Measurements from ENCODE around the gene COL4A1.

The COL4A1 gene

DNA sequence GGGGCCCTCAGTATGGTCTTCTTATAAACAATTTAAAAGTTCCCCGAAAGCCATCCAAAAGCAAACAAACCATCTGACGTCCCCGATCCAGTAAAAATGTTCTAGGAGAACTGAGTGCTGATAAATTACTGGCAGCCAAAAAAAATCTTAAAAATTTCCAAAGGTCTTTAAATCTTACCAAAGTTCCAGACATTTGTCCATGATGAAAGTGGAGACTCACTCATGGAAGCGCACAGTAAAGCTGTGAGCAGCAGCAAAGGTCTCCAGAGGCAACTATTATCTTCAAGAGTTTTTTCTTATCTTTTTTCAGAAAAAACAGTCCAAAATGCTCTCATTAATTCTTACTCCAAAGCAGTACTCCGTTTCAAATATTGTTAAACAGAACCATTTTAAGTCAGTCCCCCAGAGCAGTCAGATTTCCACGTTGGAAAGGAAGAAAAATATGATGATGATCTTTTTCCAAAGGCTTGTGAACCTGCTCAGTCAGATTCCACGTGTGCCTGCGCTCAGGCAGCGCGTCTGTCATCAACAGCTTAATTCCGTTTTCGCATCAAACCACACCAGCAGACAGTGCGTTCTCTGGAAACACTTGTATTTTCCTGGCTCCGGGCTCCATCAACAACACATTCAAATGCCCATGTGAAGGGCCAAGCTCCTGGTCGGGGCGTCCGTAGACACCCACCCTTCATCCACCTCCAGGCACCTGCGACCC, 85.4 kb downstream of the COL4A1 start:
- Histone ChIP-seq H3K36me3 (ENCODE audit: insufficient read depth, insufficient read length, low read length) (peaks cover 7% of the 10 kb centered on the region), H3K4me1 (ENCODE audit: insufficient read depth, insufficient read length) (peaks cover 1% of the 10 kb centered on the region), H3K27me3 (ENCODE audit: insufficient read depth, insufficient read length) (no peaks in the 10 kb centered on the region), H3K9me3 (ENCODE audit: insufficient read depth, low read length) (no peaks in the 10 kb centered on the region), H3K9ac (ENCODE audit: insufficient read length, low read depth) (no peak overlapping the region), H3K4me3 (ENCODE audit: insufficient read length, low read depth) (no peak overlapping the region)
- DNase-seq (ENCODE audit: low read depth, low spot score) = no peak
- TF ChIP-seq ZNF274 (IDR thresholded peaks at IDR 0.05; ENCODE audit: low read depth, low read length) (no peak), YY1 (IDR thresholded peaks at IDR 0.05; ENCODE audit: insufficient read depth, insufficient read length) (no peak), SUZ12 (IDR thresholded peaks at IDR 0.05; ENCODE audit: extremely low read depth, insufficient read depth, insufficient read length) (no peak)

DNA sequence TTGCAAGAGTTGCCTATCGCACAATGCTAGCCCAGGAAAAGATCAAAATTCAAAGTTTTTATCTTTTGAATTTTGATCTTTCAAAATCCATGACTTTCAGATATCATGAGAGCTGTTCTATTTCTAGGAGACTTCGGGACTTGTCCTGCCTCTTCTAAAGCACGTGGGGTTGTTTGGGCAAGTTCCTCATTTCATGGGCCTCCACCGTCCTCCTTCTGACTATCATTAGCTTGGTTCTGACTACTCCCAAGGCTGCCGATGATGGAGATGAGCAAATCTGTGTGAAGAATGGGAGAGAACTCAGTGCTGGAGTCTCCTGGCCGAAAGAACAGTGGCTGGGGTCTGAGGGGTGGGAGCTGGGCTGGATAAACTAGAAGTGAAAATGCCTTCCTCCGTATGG, 86.5 kb downstream of the COL4A1 start:
- TF ChIP-seq ZNF274 (IDR thresholded peaks at IDR 0.05; ENCODE audit: low read depth, low read length) (no peak), SUZ12 (IDR thresholded peaks at IDR 0.05; ENCODE audit: extremely low read depth, insufficient read depth, insufficient read length) (no peak), YY1 (IDR thresholded peaks at IDR 0.05; ENCODE audit: insufficient read depth, insufficient read length) (no peak)
- no peak overlapping the region for H3K4me3 ChIP-seq (ENCODE audit: insufficient read length, low read depth)
- H3K4me1 ChIP-seq (ENCODE audit: insufficient read depth, insufficient read length) = peaks cover 3% of the 10 kb centered on the region
- H3K27me3 ChIP-seq (ENCODE audit: insufficient read depth, insufficient read length) = no peaks in the 10 kb centered on the region
- H3K9me3 ChIP-seq (ENCODE audit: insufficient read depth, low read length) = no peaks in the 10 kb centered on the region
- DNase-seq (ENCODE audit: low read depth, low spot score) = no peak
- peaks cover 7% of the 10 kb centered on the region for H3K36me3 ChIP-seq (ENCODE audit: insufficient read depth, insufficient read length, low read length)
- no peak overlapping the region for H3K9ac ChIP-seq (ENCODE audit: insufficient read length, low read depth)

DNA sequence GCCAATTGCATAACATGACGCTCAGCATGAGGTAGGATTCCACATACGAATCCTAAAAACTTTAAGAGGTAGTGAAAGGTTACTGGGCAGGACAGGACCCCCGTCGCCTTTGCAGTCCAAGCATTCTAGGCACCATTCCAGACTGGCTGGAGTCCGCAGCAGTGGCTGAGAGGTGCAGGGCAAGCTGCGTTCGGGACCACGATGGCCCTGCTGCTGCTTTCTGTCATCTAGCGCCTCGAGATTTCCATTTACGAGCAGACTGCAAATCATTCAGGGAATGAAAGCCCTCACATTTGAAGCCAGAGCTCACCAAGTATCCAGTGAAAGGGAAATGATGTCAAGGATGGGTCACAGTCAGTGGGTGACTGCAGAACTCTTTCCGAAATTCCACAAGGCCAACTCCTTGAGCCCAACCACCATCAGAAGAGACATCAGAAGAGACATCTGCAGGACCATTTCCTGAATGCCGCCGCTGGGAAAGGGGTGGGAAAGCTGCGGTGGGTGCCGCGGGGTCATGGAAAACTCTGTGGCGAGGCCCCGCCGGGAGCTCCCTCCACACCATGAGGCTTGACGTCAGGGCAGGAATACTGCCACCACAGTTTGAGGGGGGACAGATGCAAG, 88.3 kb downstream of the COL4A1 start:
- no peak overlapping the region for H3K4me3 ChIP-seq (ENCODE audit: insufficient read length, low read depth)
- DNase-seq (ENCODE audit: low read depth, low spot score) = no peak
- H3K4me1 ChIP-seq (ENCODE audit: insufficient read depth, insufficient read length) = peaks cover 5% of the 10 kb centered on the region
- H3K36me3 ChIP-seq (ENCODE audit: insufficient read depth, insufficient read length, low read length) = peaks cover 7% of the 10 kb centered on the region
- TF ChIP-seq ZNF274 (IDR thresholded peaks at IDR 0.05; ENCODE audit: low read depth, low read length) = no peak
- TF ChIP-seq YY1 (IDR thresholded peaks at IDR 0.05; ENCODE audit: insufficient read depth, insufficient read length) = no peak
- TF ChIP-seq SUZ12 (IDR thresholded peaks at IDR 0.05; ENCODE audit: extremely low read depth, insufficient read depth, insufficient read length) = no peak
- H3K9me3 ChIP-seq (ENCODE audit: insufficient read depth, low read length) = no peaks in the 10 kb centered on the region
- H3K27me3 ChIP-seq (ENCODE audit: insufficient read depth, insufficient read length) = no peaks in the 10 kb centered on the region
- no peak overlapping the region for H3K9ac ChIP-seq (ENCODE audit: insufficient read length, low read depth)

DNA sequence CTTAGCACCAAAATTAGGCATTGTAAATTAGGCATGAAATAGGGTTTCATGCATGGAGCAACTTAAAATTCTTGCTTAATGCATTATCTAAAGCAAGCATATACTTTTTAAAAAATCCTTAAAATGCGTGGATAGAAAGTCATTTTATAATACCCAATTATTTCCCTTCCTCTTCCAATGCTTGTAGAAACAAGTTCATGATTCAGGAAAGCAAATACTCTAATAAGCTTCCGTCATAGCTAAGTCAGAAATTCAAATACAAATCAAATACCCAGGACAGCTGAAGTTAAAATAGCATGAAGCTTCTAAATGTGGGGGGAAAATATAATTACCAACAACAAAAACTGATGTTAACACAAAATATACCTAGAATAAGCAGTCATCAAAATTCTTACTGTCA, 89.1 kb downstream of the COL4A1 start:
- no peak overlapping the region for H3K4me3 ChIP-seq (ENCODE audit: insufficient read length, low read depth)
- no peak overlapping the region for H3K9ac ChIP-seq (ENCODE audit: insufficient read length, low read depth)
- peaks cover 12% of the 10 kb centered on the region for H3K36me3 ChIP-seq (ENCODE audit: insufficient read depth, insufficient read length, low read length)
- TF ChIP-seq SUZ12 (IDR thresholded peaks at IDR 0.05; ENCODE audit: extremely low read depth, insufficient read depth, insufficient read length) (no peak), YY1 (IDR thresholded peaks at IDR 0.05; ENCODE audit: insufficient read depth, insufficient read length) (no peak), ZNF274 (IDR thresholded peaks at IDR 0.05; ENCODE audit: low read depth, low read length) (no peak)
- no peaks in the 10 kb centered on the region for H3K27me3 ChIP-seq (ENCODE audit: insufficient read depth, insufficient read length)
- H3K9me3 ChIP-seq (ENCODE audit: insufficient read depth, low read length) = no peaks in the 10 kb centered on the region
- no peak for DNase-seq (ENCODE audit: low read depth, low spot score)
- H3K4me1 ChIP-seq (ENCODE audit: insufficient read depth, insufficient read length) = peaks cover 5% of the 10 kb centered on the region

DNA sequence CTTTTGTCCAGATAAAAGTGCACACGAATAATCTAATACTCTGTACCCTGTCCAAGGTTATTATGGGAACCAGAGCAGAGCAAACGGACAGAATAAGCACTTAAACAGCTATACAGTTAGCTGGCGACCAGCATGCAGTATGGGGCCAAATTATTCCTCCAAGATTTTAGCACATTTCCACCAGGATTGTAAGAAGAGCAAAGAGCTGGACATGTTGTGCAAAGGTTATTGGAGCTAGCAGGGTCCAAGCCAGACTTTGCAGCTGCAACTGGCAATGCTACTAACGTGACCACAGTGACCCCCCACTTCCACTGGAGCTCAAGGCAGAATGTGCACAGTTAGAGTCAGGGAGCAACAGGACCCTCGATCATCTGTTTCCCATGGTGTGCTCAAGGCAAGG, 89.9 kb downstream of the COL4A1 start:
- H3K4me1 ChIP-seq (ENCODE audit: insufficient read depth, insufficient read length) = peaks cover 5% of the 10 kb centered on the region
- H3K4me3 ChIP-seq (ENCODE audit: insufficient read length, low read depth) = no peak overlapping the region
- H3K36me3 ChIP-seq (ENCODE audit: insufficient read depth, insufficient read length, low read length) = peaks cover 19% of the 10 kb centered on the region
- H3K9me3 ChIP-seq (ENCODE audit: insufficient read depth, low read length) = no peaks in the 10 kb centered on the region
- no peak for TF ChIP-seq SUZ12 (IDR thresholded peaks at IDR 0.05; ENCODE audit: extremely low read depth, insufficient read depth, insufficient read length)
- TF ChIP-seq YY1 (IDR thresholded peaks at IDR 0.05; ENCODE audit: insufficient read depth, insufficient read length) = no peak
- no peak for TF ChIP-seq ZNF274 (IDR thresholded peaks at IDR 0.05; ENCODE audit: low read depth, low read length)
- H3K9ac ChIP-seq (ENCODE audit: insufficient read length, low read depth) = no peak overlapping the region
- no peaks in the 10 kb centered on the region for H3K27me3 ChIP-seq (ENCODE audit: insufficient read depth, insufficient read length)
- DNase-seq (ENCODE audit: low read depth, low spot score) = no peak

DNA sequence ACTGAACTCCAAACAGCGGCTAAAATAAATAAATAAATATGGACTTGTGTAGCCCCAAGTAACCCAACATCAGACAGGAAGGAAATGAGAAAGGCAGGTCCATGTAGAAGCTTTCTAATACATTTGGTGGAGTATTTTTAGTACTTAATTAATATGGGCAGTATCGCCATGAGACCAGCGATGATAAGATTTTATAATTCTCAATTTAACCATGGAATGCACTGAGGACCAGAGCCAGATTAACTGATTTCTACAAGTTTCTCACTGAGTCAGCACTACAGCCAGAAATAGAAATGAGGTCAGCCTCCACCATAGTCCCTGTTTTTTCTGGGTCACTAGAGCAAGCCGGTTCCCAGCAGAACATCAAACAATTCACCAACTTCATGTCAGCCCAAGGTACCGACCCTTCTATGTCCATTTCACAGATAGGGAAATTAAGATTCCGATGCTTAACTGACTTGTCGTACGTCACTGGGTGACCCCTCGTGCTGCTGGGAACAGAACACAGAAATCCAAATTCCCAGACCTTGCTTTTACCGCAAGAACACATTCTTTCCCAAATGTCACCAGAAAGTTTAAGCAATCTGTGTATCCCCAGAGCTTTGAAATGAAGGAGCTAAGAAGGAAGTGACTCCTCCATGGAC, 90.4 kb downstream of the COL4A1 start:
- DNase-seq (ENCODE audit: low read depth, low spot score) = no peak
- H3K27me3 ChIP-seq (ENCODE audit: insufficient read depth, insufficient read length) = no peaks in the 10 kb centered on the region
- TF ChIP-seq SUZ12 (IDR thresholded peaks at IDR 0.05; ENCODE audit: extremely low read depth, insufficient read depth, insufficient read length) (no peak), YY1 (IDR thresholded peaks at IDR 0.05; ENCODE audit: insufficient read depth, insufficient read length) (no peak), ZNF274 (IDR thresholded peaks at IDR 0.05; ENCODE audit: low read depth, low read length) (no peak)
- peaks cover 5% of the 10 kb centered on the region for H3K4me1 ChIP-seq (ENCODE audit: insufficient read depth, insufficient read length)
- H3K4me3 ChIP-seq (ENCODE audit: insufficient read length, low read depth) = no peak overlapping the region
- no peak overlapping the region for H3K9ac ChIP-seq (ENCODE audit: insufficient read length, low read depth)
- H3K9me3 ChIP-seq (ENCODE audit: insufficient read depth, low read length) = no peaks in the 10 kb centered on the region
- peaks cover 24% of the 10 kb centered on the region for H3K36me3 ChIP-seq (ENCODE audit: insufficient read depth, insufficient read length, low read length)

DNA sequence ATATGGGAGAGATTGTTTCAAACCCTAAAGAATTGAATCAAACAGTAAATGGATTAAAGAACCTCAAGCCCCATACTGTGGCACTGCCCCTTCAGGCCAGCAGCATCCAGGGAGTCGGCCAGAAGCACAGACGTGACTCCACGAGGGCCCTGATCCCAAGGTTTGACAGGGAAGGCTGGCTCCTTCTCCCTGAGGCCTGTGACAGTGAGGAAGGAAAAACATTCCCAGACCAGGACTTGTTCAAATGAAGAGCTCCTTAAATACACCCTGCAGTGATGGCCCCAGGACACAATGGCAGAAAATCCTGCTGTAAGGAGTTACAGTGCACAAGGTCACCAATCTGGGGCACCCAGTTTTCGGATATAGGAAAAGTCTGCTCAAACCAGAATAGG, 91.0 kb downstream of the COL4A1 start:
- Histone ChIP-seq H3K4me1 (ENCODE audit: insufficient read depth, insufficient read length) (peaks cover 5% of the 10 kb centered on the region), H3K4me3 (ENCODE audit: insufficient read length, low read depth) (no peak overlapping the region), H3K9ac (ENCODE audit: insufficient read length, low read depth) (no peak overlapping the region), H3K36me3 (ENCODE audit: insufficient read depth, insufficient read length, low read length) (peaks cover 28% of the 10 kb centered on the region), H3K9me3 (ENCODE audit: insufficient read depth, low read length) (no peaks in the 10 kb centered on the region), H3K27me3 (ENCODE audit: insufficient read depth, insufficient read length) (no peaks in the 10 kb centered on the region)
- no peak for DNase-seq (ENCODE audit: low read depth, low spot score)
- no peak for TF ChIP-seq ZNF274 (IDR thresholded peaks at IDR 0.05; ENCODE audit: low read depth, low read length)
